Activated naive CD4-positive, alpha-beta T cell treated with Interleukin-2 at 50 U/mL for 16 hours (primary cell): ENCODE measurements around the gene FRG2B.
"Not testable (repeated sequence)": the region's sequence is repeated elsewhere in the genome, so short reads cannot be mapped to it uniquely, and the experiment has no call there.

Experiments used
- DNase-seq: peaks from one replicate; pipeline ENCODE4 v3.0.0-alpha.2; 2020

The FRG2B gene

DNA sequence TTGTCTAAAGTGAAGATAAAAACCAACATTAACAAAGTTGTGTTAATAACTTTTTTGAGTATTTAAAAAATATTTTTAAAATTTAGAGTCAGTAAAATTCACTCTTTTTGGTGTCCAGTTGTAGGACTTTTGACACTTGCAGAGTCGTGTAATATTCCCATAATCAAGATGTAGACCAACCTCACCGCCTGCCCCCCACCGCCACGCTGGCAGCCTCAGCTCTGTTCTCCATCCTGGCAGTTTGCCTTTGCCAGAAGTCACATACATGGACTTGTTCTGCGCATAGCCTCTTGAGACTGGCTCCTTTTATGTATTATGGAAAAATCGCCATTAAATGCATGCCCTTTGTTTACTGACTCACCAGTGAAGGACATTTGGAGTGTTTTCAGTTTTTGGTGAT, 33.9 kb downstream of the FRG2B start:
- DNase-seq: no peak

DNA sequence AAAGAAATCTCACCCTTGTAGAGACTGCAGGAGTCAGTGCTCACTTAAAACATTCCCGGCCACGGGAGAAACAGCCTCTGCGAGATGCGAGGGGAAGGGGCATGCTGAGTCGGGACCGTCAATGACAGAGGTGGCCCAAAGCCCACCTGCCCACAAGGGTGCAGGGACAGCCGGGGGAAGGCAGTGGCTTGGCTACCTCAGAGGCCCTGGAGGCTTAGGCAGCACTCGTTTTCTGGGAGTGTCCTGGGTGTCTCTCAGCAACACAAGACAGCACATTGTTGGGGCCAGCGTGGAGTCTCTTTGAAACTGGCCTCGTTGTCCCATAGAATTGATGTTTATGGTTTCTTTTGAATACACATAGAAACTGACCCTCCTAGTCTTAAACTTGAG, 35.6 kb downstream of the FRG2B start:
- no peak for DNase-seq

DNA sequence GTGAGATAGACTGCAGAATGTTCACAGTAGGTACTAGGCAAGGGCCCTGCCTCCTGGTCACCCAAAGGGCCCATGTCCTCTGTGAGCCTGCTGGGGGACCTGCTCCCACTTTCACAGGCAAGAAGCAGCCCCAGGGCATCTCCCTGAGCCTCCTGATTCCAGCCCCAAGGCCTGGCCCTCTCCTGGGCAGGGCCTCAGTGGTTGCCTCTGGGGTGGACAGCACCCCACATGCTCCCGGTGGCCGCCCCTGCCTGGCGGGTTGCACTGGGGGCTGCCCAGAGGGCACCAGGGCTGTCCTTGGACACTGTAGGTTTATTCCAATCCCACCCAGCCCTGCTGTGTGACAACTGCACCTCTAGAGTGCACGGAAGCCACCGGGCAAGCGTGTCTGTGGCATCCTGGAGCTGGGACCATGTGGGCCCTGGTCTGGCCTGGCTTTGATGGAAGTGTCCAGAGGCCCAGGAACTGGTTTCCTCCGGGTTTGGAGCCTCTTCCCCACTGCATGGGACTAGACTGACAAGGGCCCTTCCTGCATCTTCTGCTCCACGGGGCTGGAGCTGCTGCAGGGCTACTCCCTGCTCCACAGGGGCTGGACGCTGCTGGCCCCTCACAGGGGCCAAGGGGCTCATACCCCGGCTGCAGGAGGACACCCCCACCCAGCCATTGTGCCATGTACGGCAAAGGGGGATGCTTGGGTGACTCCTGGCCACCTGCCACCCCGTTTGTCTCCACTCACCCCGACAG, 36.2 kb downstream of the FRG2B start:
- no peak for DNase-seq

DNA sequence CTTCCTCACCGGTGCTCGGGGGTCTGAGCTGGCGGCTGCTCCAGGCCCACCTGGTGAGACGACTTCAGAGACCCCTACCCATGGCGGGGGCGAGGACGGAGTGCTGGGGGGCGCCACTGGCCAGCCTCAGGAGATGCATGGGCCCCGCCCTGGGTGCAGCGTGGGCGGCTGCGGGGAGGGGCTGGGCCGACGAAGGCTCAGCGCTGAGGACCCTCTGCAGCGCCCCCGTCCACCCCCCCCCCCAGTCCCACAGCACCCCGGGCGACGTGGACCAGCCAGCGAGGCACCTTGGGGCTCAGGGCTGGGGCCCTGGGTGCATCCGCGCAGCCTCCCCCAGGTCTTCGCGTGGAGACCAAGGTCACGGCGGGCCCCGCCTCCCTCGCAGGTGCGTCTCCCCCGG, 49.6 kb downstream of the FRG2B start:
- DNase-seq: not testable (repeated sequence)
